Measurements from ENCODE around the gene UBE2N. TPM values are rescaled to one million over a fixed set of nuclear protein-coding genes. Genes with fewer than 3 reads are reported as not detected.

The UBE2N gene
- total RNA-seq, 1 experiment from 2014 or later, result 205 TPM

- Histone ChIP-seq H3K9ac (ENCODE audit: low read length) (no peak overlapping the region), H3K9me2 (replicated peaks; ENCODE audit: low read length) (no peaks in the 10 kb centered on the region), H3K4me2 (ENCODE audit: low read length) (no peak overlapping the region), H4K20me1 (ENCODE audit: low read length) (0 out of 2 replicates have a peak, but pooled peaks cover 3% of the 10 kb centered on the region), H3K4me1 (ENCODE audit: insufficient read depth, low read length) (no peaks in the 10 kb centered on the region), H3K36me3 (ENCODE audit: low read depth, low read length) (peaks cover 43% of the 10 kb centered on the region), H3K79me2 (ENCODE audit: low read length) (no peaks in the 10 kb centered on the region), H3F3A (ENCODE audit: low read length, unreplicated experiment) (no peaks in the 10 kb centered on the region), H2AFZ (ENCODE audit: low read length) (no peak overlapping the region), H3K4me3 (ENCODE audit: low read length) (no peak overlapping the region), H3K9me3 (ENCODE audit: low read length) (no peaks in the 10 kb centered on the region), H3K27me3 (ENCODE audit: low read length) (no peaks in the 10 kb centered on the region), H3K27ac (ENCODE audit: low read length) (no peak overlapping the region)
- DNase-seq (no peak), ATAC-seq (no peak)
- POLR2A ChIA-PET (ENCODE audit: unreplicated experiment), result interaction anchor here (0.6 kb wide), 1 partner anchor 439 kb away, joined by 3 read pairs; no protein-coding TSS in a partner anchor
- intact Hi-C loops (cut with micrococcal nuclease), result no loop called here
- BruUV-seq (replicated peaks), result no TSS peak
- TF ChIP-seq, protein P1, sequence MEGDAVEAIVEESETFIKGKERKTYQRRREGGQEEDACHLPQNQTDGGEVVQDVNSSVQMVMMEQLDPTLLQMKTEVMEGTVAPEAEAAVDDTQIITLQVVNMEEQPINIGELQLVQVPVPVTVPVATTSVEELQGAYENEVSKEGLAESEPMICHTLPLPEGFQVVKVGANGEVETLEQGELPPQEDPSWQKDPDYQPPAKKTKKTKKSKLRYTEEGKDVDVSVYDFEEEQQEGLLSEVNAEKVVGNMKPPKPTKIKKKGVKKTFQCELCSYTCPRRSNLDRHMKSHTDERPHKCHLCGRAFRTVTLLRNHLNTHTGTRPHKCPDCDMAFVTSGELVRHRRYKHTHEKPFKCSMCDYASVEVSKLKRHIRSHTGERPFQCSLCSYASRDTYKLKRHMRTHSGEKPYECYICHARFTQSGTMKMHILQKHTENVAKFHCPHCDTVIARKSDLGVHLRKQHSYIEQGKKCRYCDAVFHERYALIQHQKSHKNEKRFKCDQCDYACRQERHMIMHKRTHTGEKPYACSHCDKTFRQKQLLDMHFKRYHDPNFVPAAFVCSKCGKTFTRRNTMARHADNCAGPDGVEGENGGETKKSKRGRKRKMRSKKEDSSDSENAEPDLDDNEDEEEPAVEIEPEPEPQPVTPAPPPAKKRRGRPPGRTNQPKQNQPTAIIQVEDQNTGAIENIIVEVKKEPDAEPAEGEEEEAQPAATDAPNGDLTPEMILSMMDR (conservative IDR thresholded peaks at IDR 0.05; ENCODE audit: low read depth, low read length), result no peak
- TF ChIP-seq EZH2 (IDR thresholded peaks at IDR 0.05; ENCODE audit: low read length, unreplicated experiment) (no peak), EZH2phosphoT487 (IDR thresholded peaks at IDR 0.05; ENCODE audit: borderline replicate concordance, low read length) (no peak)
- CTCF ChIA-PET, result no interaction called here
Observed at GRCh38 chr12:93483151-93483807, 41.5 kb upstream of the UBE2N start.

GRCh38 chr12:93482721-93483120 lies 41.0 kb upstream of the UBE2N start:
- Histone ChIP-seq H3K9me2 (replicated peaks; ENCODE audit: low read length) (no peaks in the 10 kb centered on the region), H3K4me3 (ENCODE audit: low read length) (no peak overlapping the region), H3K4me1 (ENCODE audit: insufficient read depth, low read length) (no peaks in the 10 kb centered on the region), H3K9ac (ENCODE audit: low read length) (no peak overlapping the region), H3F3A (ENCODE audit: low read length, unreplicated experiment) (no peaks in the 10 kb centered on the region), H3K79me2 (ENCODE audit: low read length) (no peaks in the 10 kb centered on the region), H3K27me3 (ENCODE audit: low read length) (no peaks in the 10 kb centered on the region), H3K36me3 (ENCODE audit: low read depth, low read length) (peaks cover 40% of the 10 kb centered on the region), H2AFZ (ENCODE audit: low read length) (no peak overlapping the region), H3K27ac (ENCODE audit: low read length) (no peak overlapping the region), H3K9me3 (ENCODE audit: low read length) (no peaks in the 10 kb centered on the region), H4K20me1 (ENCODE audit: low read length) (0 out of 2 replicates have a peak, but pooled peaks cover 3% of the 10 kb centered on the region), H3K4me2 (ENCODE audit: low read length) (no peak overlapping the region)
- CTCF ChIA-PET, result no interaction called here
- TF ChIP-seq, protein P1 (conservative IDR thresholded peaks at IDR 0.05; ENCODE audit: low read depth, low read length), result no peak
- TF ChIP-seq EZH2phosphoT487 (IDR thresholded peaks at IDR 0.05; ENCODE audit: borderline replicate concordance, low read length) (no peak), EZH2 (IDR thresholded peaks at IDR 0.05; ENCODE audit: low read length, unreplicated experiment) (no peak)
- BruUV-seq (replicated peaks), result no TSS peak
- ATAC-seq (no peak), DNase-seq (no peak)
- intact Hi-C loops (cut with micrococcal nuclease), result no loop called here
- POLR2A ChIA-PET (ENCODE audit: unreplicated experiment), result no interaction called here

- H3K36me3 ChIP-seq (ENCODE audit: low read depth, low read length), result peaks cover 19% of the 10 kb centered on the region
- peaks cover 13% of the 10 kb centered on the region for H3K79me2 ChIP-seq (ENCODE audit: low read length)
Observed at GRCh38 chr12:93476555-93476954, 34.8 kb upstream of the UBE2N start.

More at GRCh38 chr12:93476555-93476954, 34.8 kb upstream of the UBE2N start:
- CTCF ChIA-PET, result no interaction called here
- no peak overlapping the region for H3K4me3 ChIP-seq (ENCODE audit: low read length)
- POLR2A ChIA-PET (ENCODE audit: unreplicated experiment), result no interaction called here
- no peaks in the 10 kb centered on the region for H3K4me1 ChIP-seq (ENCODE audit: insufficient read depth, low read length)
- H3K4me2 ChIP-seq (ENCODE audit: low read length), result no peak overlapping the region
- no TSS peak for BruUV-seq (replicated peaks)
- intact Hi-C loops (cut with micrococcal nuclease), result no loop called here
- no peak overlapping the region for H2AFZ ChIP-seq (ENCODE audit: low read length)
- ATAC-seq (no peak), DNase-seq (no peak)
- no peaks in the 10 kb centered on the region for H3K27me3 ChIP-seq (ENCODE audit: low read length)
- H3F3A ChIP-seq (ENCODE audit: low read length, unreplicated experiment), result no peaks in the 10 kb centered on the region
- TF ChIP-seq EZH2 (IDR thresholded peaks at IDR 0.05; ENCODE audit: low read length, unreplicated experiment), result no peak
- TF ChIP-seq EZH2phosphoT487 (IDR thresholded peaks at IDR 0.05; ENCODE audit: borderline replicate concordance, low read length), result no peak
- TF ChIP-seq, protein P1 (conservative IDR thresholded peaks at IDR 0.05; ENCODE audit: low read depth, low read length), result no peak
- no peaks in the 10 kb centered on the region for H4K20me1 ChIP-seq (ENCODE audit: low read length)
- no peaks in the 10 kb centered on the region for H3K9me3 ChIP-seq (ENCODE audit: low read length)
- H3K9ac ChIP-seq (ENCODE audit: low read length), result no peak overlapping the region
- no peaks in the 10 kb centered on the region for H3K9me2 ChIP-seq (replicated peaks; ENCODE audit: low read length)
- no peak overlapping the region for H3K27ac ChIP-seq (ENCODE audit: low read length)

All from PC-3 (cell line).